ENCODE results near the gene HDAC4. TPM values are rescaled to one million over a fixed set of nuclear protein-coding genes. Genes with fewer than 3 reads are reported as not detected.

HDAC4 gene
- total and polyA plus RNA-seq, 2 of the 4 experiments (the other 2 are of a cell fraction) = 4.1 to 7.2 TPM

GRCh38 chr2:239215136-239215925, 185.5 kb downstream of the HDAC4 start (continued):
- TF ChIP-seq RCOR1 (IDR thresholded peaks at IDR 0.05; ENCODE audit: insufficient replicate concordance, low read length) = no peak

GRCh38 chr2:239214725-239215124, 186.1 kb downstream of the HDAC4 start:
- Histone ChIP-seq H3K9me3 (ENCODE audit: control insufficient read depth, insufficient read depth, low read length) (no peaks in the 10 kb centered on the region), H4K8ac (ENCODE audit: low read depth in 2 of 2, low read length in 2 of 2) (no peak overlapping the region), H3K4ac (ENCODE audit: low read depth, low read length) (no peak overlapping the region), H2AFZ (replicated peaks; ENCODE audit: low read length, poor library complexity) (no peak overlapping the region), H4K20me1 (ENCODE audit: insufficient read depth, low read length) (peaks cover 34% of the 10 kb centered on the region), H3K4me3 (ENCODE audit: insufficient read depth, low read depth, low read length) (no peak overlapping the region), H3K4me1 (ENCODE audit: control insufficient read depth, insufficient read depth, low read length) (peaks cover 5% of the 10 kb centered on the region; the same call in 1 of the 2 replicates), H3K79me1 (ENCODE audit: low read depth in 1 of 2, low read length in 2 of 2) (peaks cover 23 to 48% of the 10 kb centered on the region in 2 experiments), H4K5ac (ENCODE audit: low read depth, low read length) (no peak overlapping the region), H3K4me2 (ENCODE audit: low read depth, low read length) (no peak overlapping the region), H3K27me3 (ENCODE audit: control insufficient read depth, insufficient read depth, low read length) (no peaks in the 10 kb centered on the region), H2BK5ac (ENCODE audit: low read depth, low read length, poor library complexity, severe bottlenecking) (no peak overlapping the region), H3K9me1 (ENCODE audit: insufficient read depth, low read length) (0 out of 2 replicates have a peak, but pooled peaks cover 7% of the 10 kb centered on the region), H3K18ac (ENCODE audit: low read depth, low read length) (no peak overlapping the region), H3K9ac (ENCODE audit: low read depth, low read length) (no peak overlapping the region), H2BK120ac (ENCODE audit: low read depth, low read length) (no peak overlapping the region), H3K56ac (ENCODE audit: extremely low read depth, insufficient read depth, low read length) (no peak overlapping the region), H4K91ac (ENCODE audit: insufficient read depth, low read depth, low read length) (no peak overlapping the region), H2AK5ac (ENCODE audit: low read depth, low read length) (no peak overlapping the region), H2BK15ac (ENCODE audit: low read depth, low read length) (no peak overlapping the region), H3K27ac (ENCODE audit: insufficient read depth, low read length) (no peak overlapping the region), H3K36me3 (ENCODE audit: control insufficient read depth, insufficient read depth, low read length) (no peaks in the 10 kb centered on the region), H2BK20ac (ENCODE audit: low read depth, low read length) (no peak overlapping the region), H2AK9ac (replicated peaks; ENCODE audit: low read depth, low read length, poor library complexity) (no peak overlapping the region), H3K14ac (replicated peaks; ENCODE audit: low read depth, low read length) (no peak overlapping the region), H3K23ac (ENCODE audit: low read depth, low read length) (no peak overlapping the region)
- ATAC-seq (ENCODE audit: low read depth) (no peak), DNase-seq (no peak)
- ChIA-PET CTCF (no interaction called here), POLR2A (ENCODE audit: unreplicated experiment) (no interaction called here)
- BruUV-seq (replicated peaks) = no TSS peak
- dilution Hi-C loops (cut with HindIII; ENCODE audit: low sequenced_read_pairs, unreplicated experiment) (no loop called here), in situ Hi-C loops (cut with MboI; ENCODE audit: low sequenced_read_pairs) (no loop called here), intact Hi-C loops (cut with micrococcal nuclease) (no loop called here)
- no peak for TF ChIP-seq MAZ (IDR thresholded peaks at IDR 0.05; ENCODE audit: borderline replicate concordance, low read depth, low read length)
- TF ChIP-seq RFX5 (IDR thresholded peaks at IDR 0.05; ENCODE audit: low read depth, low read length) = no peak
- 78% methylated on average over 8 of the region's 9 CpGs; no CpG with 5 or more reads in 1 of the 2 experiments for WGBS, 2 experiments (ENCODE audit: extremely low coverage in 2 of 2, insufficient read length in 1 of 2)

All from IMR-90 (cell line).